Activated B cell treated with CpG ODN at 0.5 μM for 24 hours (primary cell): ENCODE results near the gene RET. TPM values are rescaled to one million over a fixed set of nuclear protein-coding genes. Genes with fewer than 3 reads are reported as not detected.

ENCODE experiments used
- ATAC-seq: fragments of 200-7000 bp; cut with Tn5 transposase; one replicate; pipeline ENCODE4 v1.10.0; 2021; ENCODE audit warnings: low read depth, mild to moderate bottlenecking, moderate library complexity
- CTCF ChIA-PET: fragments of 350-600 bp; sonication (Branson Sonifier 250); formaldehyde crosslinking; loops from one replicate; lab custom pipeline; 2021; ENCODE audit warnings: antibody characterized with exemption; lab: Charles Lee
- POLR2A ChIA-PET: fragments of 350-600 bp; sonication (Branson Sonifier 250); formaldehyde crosslinking; loops from one replicate; lab custom pipeline; 2021; ENCODE audit warnings: antibody characterized with exemption; lab: Charles Lee
- DNase-seq: peaks from one replicate; pipeline ENCODE4 v3.0.0; 2022
- H3K27ac Mint-ChIP-seq: one replicate; pipeline ENCODE4 v1.8.0; 2020; ENCODE audit warnings: mixed read lengths
- H3K27me3 Mint-ChIP-seq: one replicate; pipeline ENCODE4 v1.8.0; 2021; ENCODE audit warnings: mixed read lengths
- H3K36me3 Mint-ChIP-seq: one replicate; pipeline ENCODE4 v1.8.0; 2021; ENCODE audit warnings: low read depth, mixed read lengths
- H3K4me1 Mint-ChIP-seq: one replicate; pipeline ENCODE4 v1.8.0; 2021; ENCODE audit warnings: mixed read lengths
- H3K4me3 Mint-ChIP-seq: one replicate; pipeline ENCODE4 v1.8.0; 2020; ENCODE audit warnings: mild to moderate bottlenecking, mixed read lengths
- H3K9me3 Mint-ChIP-seq: one replicate; pipeline ENCODE4 v1.8.0; 2020; ENCODE audit warnings: mixed read lengths
- intact Hi-C: fragments of 100-400 bp; cut with micrococcal nuclease; formaldehyde crosslinking; loops from one replicate; pipeline ENCODE4 v1.15.1; 2024
- total RNA-seq: library from RNA; stranded (reverse); gene quantifications from 2 replicates; pipeline ENCODE4 v1.2.3, GENCODE V29; 2022
- TF ChIP-seq, protein P1 (sequence below): fragments of 200-600 bp; IDR thresholded peaks from one replicate; pipeline ENCODE4 v1.8.0; 2022; ENCODE audit warnings: antibody characterized with exemption, mild to moderate bottlenecking

The RET gene
- 0.05 TPM in 1 of 2 replicates, not detected in the other for total RNA-seq

DNA sequence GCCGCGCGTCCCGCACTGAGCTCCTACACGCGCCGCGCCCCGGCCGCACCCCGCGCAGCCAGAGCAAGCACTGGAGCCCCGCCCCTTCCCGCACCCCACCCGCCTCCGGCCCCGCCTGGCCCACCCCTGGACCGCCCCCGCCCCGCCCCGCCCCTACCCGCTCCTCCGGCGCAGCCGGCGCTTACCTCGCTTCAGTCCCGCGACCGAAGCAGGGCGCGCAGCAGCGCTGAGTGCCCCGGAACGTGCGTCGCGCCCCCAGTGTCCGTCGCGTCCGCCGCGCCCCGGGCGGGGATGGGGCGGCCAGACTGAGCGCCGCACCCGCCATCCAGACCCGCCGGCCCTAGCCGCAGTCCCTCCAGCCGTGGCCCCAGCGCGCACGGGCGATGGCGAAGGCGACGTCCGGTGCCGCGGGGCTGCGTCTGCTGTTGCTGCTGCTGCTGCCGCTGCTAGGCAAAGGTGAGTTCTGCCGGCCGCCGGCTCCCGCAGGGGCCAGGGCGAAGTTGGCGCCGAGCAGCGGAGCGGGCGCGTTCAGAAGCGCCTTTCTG is at the start of gene RET:
Gene RET, plus strand, starts transcription at position 194 of the 545 bp plus-strand sequence. Its CDS starts 190 bp downstream, at position 384.
- intact Hi-C loops, result no loop called here
- TF ChIP-seq, protein P1, sequence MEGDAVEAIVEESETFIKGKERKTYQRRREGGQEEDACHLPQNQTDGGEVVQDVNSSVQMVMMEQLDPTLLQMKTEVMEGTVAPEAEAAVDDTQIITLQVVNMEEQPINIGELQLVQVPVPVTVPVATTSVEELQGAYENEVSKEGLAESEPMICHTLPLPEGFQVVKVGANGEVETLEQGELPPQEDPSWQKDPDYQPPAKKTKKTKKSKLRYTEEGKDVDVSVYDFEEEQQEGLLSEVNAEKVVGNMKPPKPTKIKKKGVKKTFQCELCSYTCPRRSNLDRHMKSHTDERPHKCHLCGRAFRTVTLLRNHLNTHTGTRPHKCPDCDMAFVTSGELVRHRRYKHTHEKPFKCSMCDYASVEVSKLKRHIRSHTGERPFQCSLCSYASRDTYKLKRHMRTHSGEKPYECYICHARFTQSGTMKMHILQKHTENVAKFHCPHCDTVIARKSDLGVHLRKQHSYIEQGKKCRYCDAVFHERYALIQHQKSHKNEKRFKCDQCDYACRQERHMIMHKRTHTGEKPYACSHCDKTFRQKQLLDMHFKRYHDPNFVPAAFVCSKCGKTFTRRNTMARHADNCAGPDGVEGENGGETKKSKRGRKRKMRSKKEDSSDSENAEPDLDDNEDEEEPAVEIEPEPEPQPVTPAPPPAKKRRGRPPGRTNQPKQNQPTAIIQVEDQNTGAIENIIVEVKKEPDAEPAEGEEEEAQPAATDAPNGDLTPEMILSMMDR, result no peak
- POLR2A ChIA-PET, result interaction anchor here (0.6 kb wide), 1 partner anchor 70 kb away, joined by 4 read pairs; no protein-coding TSS in a partner anchor
- peak within 1 kb of the TSS; percentile 53 for H3K4me3 Mint-ChIP-seq
- no peaks in the 10 kb centered on the region for H3K9me3 Mint-ChIP-seq
- no peak for DNase-seq
- H3K4me1 Mint-ChIP-seq, result peaks cover 10% of the 10 kb centered on the region
- ATAC-seq, result peak; percentile 34
- no peak within 1 kb of the TSS for H3K27ac Mint-ChIP-seq
- CTCF ChIA-PET, result no interaction called here
- H3K36me3 Mint-ChIP-seq, result no peaks in the 10 kb centered on the region
- peaks cover 37% of the 10 kb centered on the region for H3K27me3 Mint-ChIP-seq

GRCh38 chr10:43027331-43027955 is 49.4 kb upstream of the RET start:
- peaks cover 6% of the 10 kb centered on the region for H3K9me3 Mint-ChIP-seq
- TF ChIP-seq, protein P1, result no peak
- DNase-seq, result no peak
- no peak overlapping the region for H3K27ac Mint-ChIP-seq
- no peak for ATAC-seq
- H3K4me1 Mint-ChIP-seq, result no peaks in the 10 kb centered on the region
- intact Hi-C loops, result no loop called here
- H3K4me3 Mint-ChIP-seq, result no peak overlapping the region
- H3K36me3 Mint-ChIP-seq, result no peaks in the 10 kb centered on the region
- ChIA-PET CTCF (no interaction called here), POLR2A (no interaction called here)
- peaks cover 2% of the 10 kb centered on the region for H3K27me3 Mint-ChIP-seq

GRCh38 chr10:43028143-43028542 is 48.7 kb upstream of the RET start:
- intact Hi-C loops, result no loop called here
- CTCF ChIA-PET, result interaction anchor here (0.6 kb wide), 1 partner anchor 14 kb away, joined by 4 read pairs; no protein-coding TSS in a partner anchor
- no peaks in the 10 kb centered on the region for H3K36me3 Mint-ChIP-seq
- peaks cover 2% of the 10 kb centered on the region for H3K27me3 Mint-ChIP-seq
- no peaks in the 10 kb centered on the region for H3K4me1 Mint-ChIP-seq
- H3K9me3 Mint-ChIP-seq, result peaks cover 13% of the 10 kb centered on the region
- no peak overlapping the region for H3K27ac Mint-ChIP-seq
- TF ChIP-seq, protein P1, result no peak
- POLR2A ChIA-PET, result no interaction called here
- DNase-seq, result no peak
- no peak for ATAC-seq
- H3K4me3 Mint-ChIP-seq, result no peak overlapping the region

DNA sequence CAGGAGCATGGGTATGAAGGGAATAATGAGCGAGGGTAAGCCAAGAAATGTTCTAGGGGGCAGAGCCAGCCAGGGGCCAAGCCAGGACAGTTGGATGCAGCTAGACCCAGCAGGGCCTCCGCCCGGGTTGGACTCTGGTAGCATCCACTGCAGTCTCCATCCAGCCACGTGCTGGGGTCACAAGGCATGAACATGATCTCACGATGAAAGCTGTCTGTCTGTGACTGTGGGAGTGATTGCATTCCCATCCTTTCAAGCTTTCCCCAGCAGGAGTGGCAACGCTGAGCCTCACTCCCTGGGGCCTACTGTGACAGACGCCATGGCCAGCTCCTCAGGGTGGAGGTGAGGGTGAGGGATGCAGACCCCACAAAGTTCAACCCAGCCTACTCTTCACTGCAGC is 47.8 kb upstream of the RET start:
- Mint-ChIP-seq H3K27ac (no peak overlapping the region), H3K4me3 (no peak overlapping the region), H3K36me3 (no peaks in the 10 kb centered on the region), H3K9me3 (peaks cover 15% of the 10 kb centered on the region), H3K4me1 (no peaks in the 10 kb centered on the region), H3K27me3 (peaks cover 2% of the 10 kb centered on the region)
- ChIA-PET CTCF (no interaction called here), POLR2A (no interaction called here)
- TF ChIP-seq, protein P1, result no peak
- DNase-seq (no peak), ATAC-seq (no peak)
- intact Hi-C loops, result no loop called here

- TF ChIP-seq, protein P1, result no peak
- H3K4me3 Mint-ChIP-seq, result no peak overlapping the region
- H3K27me3 Mint-ChIP-seq, result peaks cover 2% of the 10 kb centered on the region
- no peaks in the 10 kb centered on the region for H3K4me1 Mint-ChIP-seq
- POLR2A ChIA-PET, result no interaction called here
- CTCF ChIA-PET, result no interaction called here
- intact Hi-C loops, result no loop called here
- no peaks in the 10 kb centered on the region for H3K36me3 Mint-ChIP-seq
- no peak overlapping the region for H3K27ac Mint-ChIP-seq
- no peak for ATAC-seq
- H3K9me3 Mint-ChIP-seq, result peaks cover 18% of the 10 kb centered on the region
- DNase-seq, result no peak
Observed at GRCh38 chr10:43032613-43033012, 44.3 kb upstream of the RET start.
